A549 (cell line): ENCODE measurements around the gene HLCS. TPM values are rescaled to one million over a fixed set of nuclear protein-coding genes. Genes with fewer than 3 reads are reported as not detected.

Experiments used
- ATAC-seq, 2 experiments: fragments of 200-7000 bp in 1 of 2; fragments of >200 bp in 1 of 2; cut with Nextera tagmentation in 1 of 2; cut with Tn5 transposase in 1 of 2; 3 replicates each; pipeline versions ENCODE4 v1.8.0 to v1.9.1; 2018 to 2020; ENCODE audit warnings: mild to moderate bottlenecking in 1 of 2, moderate library complexity in 1 of 2
- CTCF ChIA-PET: fragments of 300-600 bp; sonication (Branson Sonifier 250); formaldehyde crosslinking; extraction: SDS; loops from one replicate; lab custom pipeline; 2021; ENCODE audit warnings: antibody characterized with exemption, inconsistent platforms; lab: Yijun Ruan, JAX
- POLR2A ChIA-PET: fragments of 350-600 bp; formaldehyde crosslinking; extraction: SDS; loops from one replicate; lab custom pipeline; 2021; ENCODE audit warnings: antibody characterized with exemption, inconsistent platforms; lab: Yijun Ruan, JAX
- DNase-seq, 2 experiments: peaks; one replicate each; pipeline versions ENCODE4 v3.0.0 to v3.0.0-alpha.2; 2011 to 2016; ENCODE audit warnings: low read depth in 1 of 2, low spot score in 1 of 2
- FAIRE-seq: peaks from 2 replicates; lab custom pipeline; 2011; peaks lifted over from hg19 to GRCh38; lab: Jason Lieb, UNC
- H3K27ac ChIP-seq, 2 experiments: fragments of >200 bp; sonication (Bioruptor Twin); formaldehyde crosslinking; 3 replicates each; pipeline ENCODE4 v1.5.1; 2016 to 2017
- H3K4me1 ChIP-seq: fragments of >200 bp; sonication (Bioruptor Twin); formaldehyde crosslinking; 3 replicates; pipeline ENCODE4 v1.6.1; 2016
- H3K4me2 ChIP-seq: fragments of >200 bp; sonication (Bioruptor Twin); formaldehyde crosslinking; 3 replicates; pipeline ENCODE4 v1.6.1; 2016
- H3K4me3 ChIP-seq: fragments of >200 bp; sonication (Bioruptor Twin); formaldehyde crosslinking; 3 replicates; pipeline ENCODE4 v1.5.1; 2016
- H3K9me3 ChIP-seq: fragments of >200 bp; sonication (Bioruptor Twin); formaldehyde crosslinking; 3 replicates; pipeline ENCODE4 v1.6.1; 2016
- CBX8 ChIP-seq: fragments of 200-600 bp; sonication (generic); IDR thresholded peaks from 2 replicates; pipeline ENCODE4 v1.6.1; 2016
- ESRRA ChIP-seq: fragments of 150-350 bp; IDR thresholded peaks from 2 replicates; pipeline ENCODE4 v1.6.1; 2014; ENCODE audit warnings: mild to moderate bottlenecking, low read length, borderline replicate concordance
- FOSB ChIP-seq: fragments of 250-450 bp; sonication (Bioruptor Pico); IDR thresholded peaks from 2 replicates; pipeline ENCODE4 v1.5.0; 2020; ENCODE audit warnings: mild to moderate bottlenecking, moderate library complexity
- FOSL2 ChIP-seq, 2 experiments: fragments of 450-650 bp in 1 of 2; fragments of >200 bp in 1 of 2; sonication (Bioruptor Twin) in 1 of 2; formaldehyde crosslinking; IDR thresholded peaks; 2 replicates each; pipeline versions ENCODE4 v1.5.0 to v1.6.1; 2016 to 2020; ENCODE audit warnings: mild to moderate bottlenecking in 1 of 2, moderate library complexity in 1 of 2
- GATA3 ChIP-seq: IDR thresholded peaks from 2 replicates; pipeline ENCODE4 v1.6.1; 2012; ENCODE audit warnings: borderline replicate concordance
- HOXB13 ChIP-seq: fragments of 250-450 bp; sonication (Bioruptor Pico); IDR thresholded peaks from 2 replicates; pipeline ENCODE4 v1.5.0; 2020; ENCODE audit warnings: low read depth, mild to moderate bottlenecking, moderate library complexity
- HOXB5 ChIP-seq: fragments of 250-450 bp; sonication (Bioruptor Pico); IDR thresholded peaks from 2 replicates; pipeline ENCODE4 v1.5.0; 2020; ENCODE audit warnings: mild to moderate bottlenecking, moderate library complexity
- KDM5A ChIP-seq: fragments of 200-600 bp; sonication (generic); IDR thresholded peaks from 2 replicates; pipeline ENCODE4 v1.6.1; 2016; ENCODE audit warnings: antibody characterized with exemption, mild to moderate bottlenecking
- MAFK ChIP-seq: fragments of 450-650 bp; IDR thresholded peaks from 2 replicates; pipeline ENCODE4 v1.6.1; 2014; ENCODE audit not compliant: partially characterized antibody
- MYC ChIP-seq: IDR thresholded peaks from 2 replicates; pipeline ENCODE4 v1.6.1; 2012; ENCODE audit warnings: mild to moderate bottlenecking, inconsistent platforms, low read length, improper control_type of control experiment, borderline replicate concordance
- NPAS2 ChIP-seq: fragments of 250-450 bp; sonication (Bioruptor Pico); IDR thresholded peaks from 2 replicates; pipeline ENCODE4 v1.8.0; 2022; ENCODE audit warnings: mild to moderate bottlenecking, moderate library complexity, borderline replicate concordance
- PHF8 ChIP-seq: fragments of 200-600 bp; sonication (generic); IDR thresholded peaks from 2 replicates; pipeline ENCODE4 v1.6.1; 2016; ENCODE audit warnings: low read depth, mild to moderate bottlenecking, antibody characterized with exemption, moderate library complexity, borderline replicate concordance
- POLR2A ChIP-seq: IDR thresholded peaks from 2 replicates; pipeline ENCODE4 v1.6.1; 2012; ENCODE audit warnings: mild to moderate bottlenecking, low read length
- RAD21 ChIP-seq, 2 experiments: fragments of >200 bp in 1 of 2; sonication (Bioruptor Twin) in 1 of 2; formaldehyde crosslinking in 1 of 2; IDR thresholded peaks in 1 of 2; conservative IDR thresholded peaks in 1 of 2; 2 replicates in 1 of 2; 3 replicates in 1 of 2; pipeline ENCODE4 v1.6.1; 2012 to 2018; ENCODE audit warnings: inconsistent platforms in 1 of 2
- RARB ChIP-seq: fragments of 250-450 bp; sonication (Bioruptor Pico); IDR thresholded peaks from 2 replicates; pipeline ENCODE4 v1.8.0; 2021; ENCODE audit warnings: mild to moderate bottlenecking, moderate library complexity
- SREBF2 ChIP-seq: fragments of 450-650 bp; IDR thresholded peaks from 2 replicates; pipeline ENCODE4 v1.6.1; 2014; ENCODE audit warnings: mild to moderate bottlenecking, moderate library complexity
- TFCP2L1 ChIP-seq: fragments of 250-450 bp; sonication (Bioruptor Pico); IDR thresholded peaks from 2 replicates; pipeline ENCODE4 v1.5.0; 2021; ENCODE audit warnings: mild to moderate bottlenecking
- TP53 ChIP-seq: fragments of 250-450 bp; sonication (Bioruptor Pico); IDR thresholded peaks from 2 replicates; pipeline ENCODE4 v1.5.0; 2021; ENCODE audit warnings: mild to moderate bottlenecking, moderate library complexity
- ZNF302 ChIP-seq: fragments of 250-450 bp; sonication (Bioruptor Pico); IDR thresholded peaks from 2 replicates; pipeline ENCODE4 v1.9.0; 2021; ENCODE audit warnings: inconsistent platforms, mild to moderate bottlenecking, moderate library complexity
- WGBS: methylation state at CpG from one replicate; pipeline ENCODE4 v1.1.6; 2017; ENCODE audit errors: missing lambda C conversion rate; 5-methylcytosine and 5-hydroxymethylcytosine counted together
- polyA plus RNA-seq, 4 experiments: library from polyadenylated mRNA; depleted of rRNA in 3 of 4; stranded (reverse); fragments of >200 nt; fragmentation: RNase III in 1 of 4; extraction: RNeasy Plus Mini Kit Qiagen cat#74134 plus additional on column Dnase treatment in 1 of 4; gene quantifications; 2 replicates in 3 of 4; 3 replicates in 1 of 4; pipeline ENCODE4 v1.2.3, GENCODE V29; 2011 to 2017
- TF ChIP-seq, protein P1 (sequence below): IDR thresholded peaks from 2 replicates; pipeline ENCODE4 v1.6.1; 2012
- TF ChIP-seq, protein P2 (sequence below): fragments of >200 bp; sonication (Bioruptor Twin); formaldehyde crosslinking; IDR thresholded peaks from 3 replicates; pipeline ENCODE4 v1.6.1; 2016
- TF ChIP-seq, protein P3 (sequence below): fragments of >200 bp; sonication (Bioruptor Twin); formaldehyde crosslinking; IDR thresholded peaks from 3 replicates; pipeline ENCODE4 v1.5.1; 2016
- TF ChIP-seq, protein P4 (sequence below): fragments of 250-450 bp; sonication (Bioruptor Pico); IDR thresholded peaks from 2 replicates; pipeline ENCODE4 v1.5.0; 2021; ENCODE audit warnings: mild to moderate bottlenecking, moderate library complexity, borderline replicate concordance
- TF ChIP-seq, protein P5 (sequence below): fragments of 250-450 bp; sonication (Bioruptor Pico); IDR thresholded peaks from 2 replicates; pipeline ENCODE4 v1.5.0; 2020; ENCODE audit warnings: low read depth, mild to moderate bottlenecking, moderate library complexity
- TF ChIP-seq, protein P6 (sequence below): IDR thresholded peaks from 2 replicates; pipeline ENCODE4 v1.6.1; 2012

The HLCS gene
- polyA plus RNA-seq, 2 of the 4 experiments (the other 2 are of a cell fraction): 8.4 to 24.3 TPM

DNA sequence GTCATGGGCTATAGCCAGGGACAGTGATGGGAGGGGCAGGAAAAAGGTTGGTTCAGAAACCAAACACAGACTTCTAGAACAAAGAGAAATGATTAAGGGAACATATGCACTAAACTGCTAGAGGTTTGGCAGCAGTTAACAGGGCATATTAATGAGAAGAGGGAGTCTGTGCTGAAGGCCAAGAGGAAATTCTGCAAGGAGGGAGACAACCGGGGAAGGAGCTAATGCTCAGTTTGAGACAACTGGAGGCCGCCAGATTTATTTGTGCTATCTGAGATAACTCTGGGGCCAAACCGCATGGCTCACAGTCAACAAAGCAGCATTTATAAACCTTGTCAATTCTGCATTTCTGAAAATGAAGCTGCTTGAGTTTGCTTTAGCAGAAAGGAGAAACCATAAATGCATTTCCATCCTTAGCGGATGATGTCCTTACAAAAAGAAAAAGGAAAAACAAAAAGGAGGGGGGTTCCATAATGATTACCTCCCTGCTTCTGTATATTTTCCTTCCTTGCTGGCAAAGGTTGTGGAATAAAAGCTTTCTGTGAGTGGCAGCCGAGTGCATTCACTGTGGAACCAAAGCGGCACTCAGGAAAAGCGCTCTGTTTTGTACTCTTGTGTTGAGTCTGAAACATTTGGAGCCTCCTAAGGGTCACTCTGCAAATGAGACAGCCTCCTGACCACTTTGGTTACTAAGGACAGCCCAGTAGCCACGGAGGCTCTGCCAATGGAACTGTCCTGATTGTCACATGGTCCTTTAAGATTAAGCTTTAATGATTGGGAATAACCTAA, 197.2 kb downstream of the HLCS start:
- H3K4me2 ChIP-seq: no peak overlapping the region
- no peak for ATAC-seq
- H3K27ac ChIP-seq: no peak overlapping the region
- FAIRE-seq: no peak
- H3K4me3 ChIP-seq: no peak overlapping the region
- no peak for DNase-seq
- POLR2A ChIA-PET: no interaction called here
- CTCF ChIA-PET: interaction anchor here (0.6 to 1.0 kb wide), 2 partner anchors 23 to 440 kb away, joined by 3 read pairs; no protein-coding TSS in a partner anchor
- WGBS: 83% methylated on average over 8 of the region's 8 CpGs
- H3K9me3 ChIP-seq: no peaks in the 10 kb centered on the region
- H3K4me1 ChIP-seq: peaks cover 8% of the 10 kb centered on the region
- TF ChIP-seq, protein P1, sequence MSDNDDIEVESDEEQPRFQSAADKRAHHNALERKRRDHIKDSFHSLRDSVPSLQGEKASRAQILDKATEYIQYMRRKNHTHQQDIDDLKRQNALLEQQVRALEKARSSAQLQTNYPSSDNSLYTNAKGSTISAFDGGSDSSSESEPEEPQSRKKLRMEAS: no peak
- no peak for TF ChIP-seq HOXB13 (CRISPR knock-in tag)

DNA sequence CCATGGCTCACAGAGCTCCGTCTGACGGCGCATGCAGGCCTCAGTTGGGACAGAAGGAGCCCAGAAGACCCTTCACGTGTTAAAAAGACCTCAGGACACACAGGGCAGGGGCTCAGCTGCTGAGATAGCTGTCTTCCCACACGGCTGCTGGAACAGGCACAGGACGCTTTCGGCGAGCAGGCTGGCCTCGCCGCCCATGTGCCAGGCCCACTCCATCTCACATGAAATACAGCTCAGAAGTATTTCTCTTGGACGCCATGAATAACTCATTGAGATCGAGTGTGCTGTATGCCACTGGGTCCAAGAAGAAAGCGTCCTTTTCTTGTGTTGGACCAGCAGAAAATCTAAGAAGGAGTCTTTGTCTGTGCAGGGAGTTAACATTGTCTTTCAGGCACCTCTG, 198.0 kb downstream of the HLCS start:
- Histone ChIP-seq H3K4me3 (no peak overlapping the region), H3K4me2 (no peak overlapping the region), H3K4me1 (peaks cover 7% of the 10 kb centered on the region), H3K9me3 (no peaks in the 10 kb centered on the region), H3K27ac (no peak overlapping the region)
- DNase-seq (no peak), ATAC-seq (no peak), FAIRE-seq (no peak)
- CTCF ChIA-PET: interaction anchor here (1.0 kb wide), 1 partner anchor 22 kb away, joined by 3 read pairs; no protein-coding TSS in a partner anchor
- POLR2A ChIA-PET: no interaction called here
- 95% methylated on average over 13 of the region's 13 CpGs for WGBS
- TF ChIP-seq, protein P2, sequence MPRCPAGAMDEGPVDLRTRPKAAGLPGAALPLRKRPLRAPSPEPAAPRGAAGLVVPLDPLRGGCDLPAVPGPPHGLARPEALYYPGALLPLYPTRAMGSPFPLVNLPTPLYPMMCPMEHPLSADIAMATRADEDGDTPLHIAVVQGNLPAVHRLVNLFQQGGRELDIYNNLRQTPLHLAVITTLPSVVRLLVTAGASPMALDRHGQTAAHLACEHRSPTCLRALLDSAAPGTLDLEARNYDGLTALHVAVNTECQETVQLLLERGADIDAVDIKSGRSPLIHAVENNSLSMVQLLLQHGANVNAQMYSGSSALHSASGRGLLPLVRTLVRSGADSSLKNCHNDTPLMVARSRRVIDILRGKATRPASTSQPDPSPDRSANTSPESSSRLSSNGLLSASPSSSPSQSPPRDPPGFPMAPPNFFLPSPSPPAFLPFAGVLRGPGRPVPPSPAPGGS: no peak
- no peak for TF ChIP-seq GATA3
- no peak for TF ChIP-seq PHF8
- no peak for TF ChIP-seq ESRRA
- no peak for TF ChIP-seq RARB
- TF ChIP-seq HOXB5 (CRISPR knock-in tag): no peak
- TF ChIP-seq ZNF302 (CRISPR knock-in tag): no peak
- TF ChIP-seq CBX8: no peak
- no peak for TF ChIP-seq FOSB
- no peak for TF ChIP-seq NPAS2 (CRISPR knock-in tag)
- TF ChIP-seq MYC: no peak
- TF ChIP-seq POLR2A: no peak
- TF ChIP-seq KDM5A: no peak
- TF ChIP-seq, protein P3, sequence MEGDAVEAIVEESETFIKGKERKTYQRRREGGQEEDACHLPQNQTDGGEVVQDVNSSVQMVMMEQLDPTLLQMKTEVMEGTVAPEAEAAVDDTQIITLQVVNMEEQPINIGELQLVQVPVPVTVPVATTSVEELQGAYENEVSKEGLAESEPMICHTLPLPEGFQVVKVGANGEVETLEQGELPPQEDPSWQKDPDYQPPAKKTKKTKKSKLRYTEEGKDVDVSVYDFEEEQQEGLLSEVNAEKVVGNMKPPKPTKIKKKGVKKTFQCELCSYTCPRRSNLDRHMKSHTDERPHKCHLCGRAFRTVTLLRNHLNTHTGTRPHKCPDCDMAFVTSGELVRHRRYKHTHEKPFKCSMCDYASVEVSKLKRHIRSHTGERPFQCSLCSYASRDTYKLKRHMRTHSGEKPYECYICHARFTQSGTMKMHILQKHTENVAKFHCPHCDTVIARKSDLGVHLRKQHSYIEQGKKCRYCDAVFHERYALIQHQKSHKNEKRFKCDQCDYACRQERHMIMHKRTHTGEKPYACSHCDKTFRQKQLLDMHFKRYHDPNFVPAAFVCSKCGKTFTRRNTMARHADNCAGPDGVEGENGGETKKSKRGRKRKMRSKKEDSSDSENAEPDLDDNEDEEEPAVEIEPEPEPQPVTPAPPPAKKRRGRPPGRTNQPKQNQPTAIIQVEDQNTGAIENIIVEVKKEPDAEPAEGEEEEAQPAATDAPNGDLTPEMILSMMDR: no peak
- no peak for TF ChIP-seq RAD21 (conservative IDR thresholded peaks at IDR 0.05 in 1 of 2, IDR thresholded peaks at IDR 0.05 in 1 of 2)
- no peak for TF ChIP-seq TFCP2L1

DNA sequence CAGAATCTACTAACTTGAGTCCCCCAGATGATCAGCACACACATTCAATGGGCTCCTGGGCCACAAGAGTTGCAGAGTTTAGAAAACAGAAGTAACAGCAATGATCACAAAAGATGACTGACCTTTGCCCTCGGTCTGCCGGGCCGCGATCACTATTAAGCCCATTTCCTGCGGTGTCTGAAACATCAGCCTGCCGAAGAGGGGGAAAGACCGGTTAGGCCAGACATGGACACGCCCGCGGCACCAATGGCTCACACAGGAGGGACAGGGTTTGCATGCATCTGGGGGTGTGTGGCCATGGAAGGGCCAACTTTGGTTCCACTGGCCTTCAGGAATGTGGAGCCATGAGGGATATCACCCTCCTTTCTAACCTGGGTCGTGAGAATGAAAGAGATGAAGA, 199.4 kb downstream of the HLCS start:
- Histone ChIP-seq H3K27ac (no peak overlapping the region), H3K4me2 (no peak overlapping the region), H3K4me1 (no peaks in the 10 kb centered on the region), H3K9me3 (no peaks in the 10 kb centered on the region), H3K4me3 (no peak overlapping the region)
- no peak for FAIRE-seq
- ChIA-PET CTCF (no interaction called here), POLR2A (no interaction called here)
- no peak for DNase-seq
- no peak for ATAC-seq
- WGBS: 94% methylated on average over 11 of the region's 11 CpGs
- no peak for TF ChIP-seq FOSL2 (IDR thresholded peaks at IDR 0.05)
- TF ChIP-seq FOSL2 (CRISPR knock-in tag; IDR thresholded peaks at IDR 0.05): no peak
- TF ChIP-seq, protein P4, sequence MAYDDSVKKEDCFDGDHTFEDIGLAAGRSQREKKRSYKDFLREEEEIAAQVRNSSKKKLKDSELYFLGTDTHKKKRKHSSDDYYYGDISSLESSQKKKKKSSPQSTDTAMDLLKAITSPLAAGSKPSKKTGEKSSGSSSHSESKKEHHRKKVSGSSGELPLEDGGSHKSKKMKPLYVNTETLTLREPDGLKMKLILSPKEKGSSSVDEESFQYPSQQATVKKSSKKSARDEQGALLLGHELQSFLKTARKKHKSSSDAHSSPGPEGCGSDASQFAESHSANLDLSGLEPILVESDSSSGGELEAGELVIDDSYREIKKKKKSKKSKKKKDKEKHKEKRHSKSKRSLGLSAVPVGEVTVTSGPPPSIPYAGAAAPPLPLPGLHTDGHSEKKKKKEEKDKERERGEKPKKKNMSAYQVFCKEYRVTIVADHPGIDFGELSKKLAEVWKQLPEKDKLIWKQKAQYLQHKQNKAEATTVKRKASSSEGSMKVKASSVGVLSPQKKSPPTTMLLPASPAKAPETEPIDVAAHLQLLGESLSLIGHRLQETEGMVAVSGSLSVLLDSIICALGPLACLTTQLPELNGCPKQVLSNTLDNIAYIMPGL (CRISPR knock-in tag): no peak
- TF ChIP-seq, protein P5, sequence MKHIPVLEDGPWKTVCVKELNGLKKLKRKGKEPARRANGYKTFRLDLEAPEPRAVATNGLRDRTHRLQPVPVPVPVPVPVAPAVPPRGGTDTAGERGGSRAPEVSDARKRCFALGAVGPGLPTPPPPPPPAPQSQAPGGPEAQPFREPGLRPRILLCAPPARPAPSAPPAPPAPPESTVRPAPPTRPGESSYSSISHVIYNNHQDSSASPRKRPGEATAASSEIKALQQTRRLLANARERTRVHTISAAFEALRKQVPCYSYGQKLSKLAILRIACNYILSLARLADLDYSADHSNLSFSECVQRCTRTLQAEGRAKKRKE (CRISPR knock-in tag): no peak
- TF ChIP-seq SREBF2: no peak
- TF ChIP-seq PHF8: no peak
- TF ChIP-seq, protein P6, sequence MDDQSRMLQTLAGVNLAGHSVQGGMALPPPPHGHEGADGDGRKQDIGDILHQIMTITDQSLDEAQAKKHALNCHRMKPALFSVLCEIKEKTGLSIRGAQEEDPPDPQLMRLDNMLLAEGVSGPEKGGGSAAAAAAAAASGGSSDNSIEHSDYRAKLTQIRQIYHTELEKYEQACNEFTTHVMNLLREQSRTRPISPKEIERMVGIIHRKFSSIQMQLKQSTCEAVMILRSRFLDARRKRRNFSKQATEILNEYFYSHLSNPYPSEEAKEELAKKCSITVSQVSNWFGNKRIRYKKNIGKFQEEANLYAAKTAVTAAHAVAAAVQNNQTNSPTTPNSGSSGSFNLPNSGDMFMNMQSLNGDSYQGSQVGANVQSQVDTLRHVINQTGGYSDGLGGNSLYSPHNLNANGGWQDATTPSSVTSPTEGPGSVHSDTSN: no peak
- no peak for TF ChIP-seq KDM5A
- no peak for TF ChIP-seq POLR2A
- TF ChIP-seq TP53 (CRISPR knock-in tag): no peak
- TF ChIP-seq MAFK: no peak
